IPS-20b (cell line): ENCODE measurements around the gene ACTR3.
A peak's percentile ranks its signal among the peaks of the same experiment; 100 is the strongest.

Experiments
- H3K27ac ChIP-seq: one replicate; pipeline ENCODE4 v1.5.1; 2013; ENCODE audit warnings: low read length
- H3K27me3 ChIP-seq: 2 replicates; pipeline ENCODE4 v1.6.1; 2013; ENCODE audit warnings: mild to moderate bottlenecking, low read length, inconsistent platforms; ENCODE audit not compliant: insufficient read depth
- H3K36me3 ChIP-seq: 2 replicates; pipeline ENCODE4 v1.6.1; 2013; ENCODE audit warnings: low read depth, mild to moderate bottlenecking, inconsistent platforms, low read length, moderate library complexity; ENCODE audit not compliant: insufficient read depth
- H3K4me1 ChIP-seq: 2 replicates; pipeline ENCODE4 v1.6.1; 2013; ENCODE audit warnings: mild to moderate bottlenecking, control low read depth, inconsistent platforms, low read length, moderate library complexity; ENCODE audit not compliant: insufficient read depth
- H3K4me3 ChIP-seq: 2 replicates; pipeline ENCODE4 v1.5.1; 2013; ENCODE audit warnings: mild to moderate bottlenecking, low read length, inconsistent platforms
- H3K9ac ChIP-seq: 2 replicates; pipeline ENCODE4 v1.6.1; 2013; ENCODE audit warnings: low read depth, mild to moderate bottlenecking, inconsistent platforms, low read length, moderate library complexity
- H3K9me3 ChIP-seq: 2 replicates; pipeline ENCODE4 v1.6.1; 2013; ENCODE audit warnings: mild to moderate bottlenecking, low read depth, low read length, inconsistent platforms; ENCODE audit not compliant: insufficient read depth

Gene ACTR3

GRCh38 chr2:113892004-113892710 is 2.3 kb downstream of the ACTR3 start:
- H3K4me1 ChIP-seq = peaks cover 59% of the 10 kb centered on the region
- H3K27ac ChIP-seq = no peak overlapping the region
- H3K4me3 ChIP-seq = peak overlapping the region; percentile 90
- H3K9ac ChIP-seq = peak overlapping the region; percentile 49; the same call in 1 of the 2 replicates
- H3K27me3 ChIP-seq = no peaks in the 10 kb centered on the region
- H3K36me3 ChIP-seq = peaks cover 6% of the 10 kb centered on the region; the same call in 1 of the 2 replicates
- no peaks in the 10 kb centered on the region for H3K9me3 ChIP-seq

- H3K27ac ChIP-seq = no peak overlapping the region
- H3K9ac ChIP-seq = no peak overlapping the region
- no peaks in the 10 kb centered on the region for H3K9me3 ChIP-seq
- peak overlapping the region; percentile 39 for H3K4me3 ChIP-seq
- H3K4me1 ChIP-seq = peaks cover 61% of the 10 kb centered on the region
- no peaks in the 10 kb centered on the region for H3K27me3 ChIP-seq
- H3K36me3 ChIP-seq = peaks cover 6% of the 10 kb centered on the region; the same call in 1 of the 2 replicates
Observed at GRCh38 chr2:113894156-113894743, 4.4 kb downstream of the ACTR3 start.

DNA sequence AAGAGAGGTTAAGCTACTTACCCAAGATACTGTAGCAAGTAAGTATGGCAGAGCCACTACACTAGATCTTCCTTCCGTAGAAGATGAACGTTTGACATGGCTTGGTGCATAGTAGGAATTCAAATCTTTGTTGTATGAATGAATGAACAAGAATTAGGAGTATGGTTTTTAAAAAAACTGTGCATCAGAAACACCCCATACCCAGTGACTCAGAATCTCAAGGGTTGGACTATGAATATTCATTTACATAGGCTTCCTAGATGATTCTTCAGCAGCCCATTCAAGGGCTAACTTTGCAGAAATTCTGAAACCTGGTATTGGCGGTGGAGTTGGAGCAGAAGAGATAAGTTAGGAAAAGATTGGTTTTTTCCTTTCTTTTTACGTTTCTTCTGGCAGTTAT is 5.4 kb downstream of the ACTR3 start:
- Histone ChIP-seq H3K27ac (no peak overlapping the region), H3K9ac (no peak overlapping the region), H3K36me3 (peaks cover 6% of the 10 kb centered on the region; the same call in 1 of the 2 replicates), H3K27me3 (no peaks in the 10 kb centered on the region), H3K9me3 (no peaks in the 10 kb centered on the region), H3K4me1 (peaks cover 70% of the 10 kb centered on the region), H3K4me3 (no peak overlapping the region)

DNA sequence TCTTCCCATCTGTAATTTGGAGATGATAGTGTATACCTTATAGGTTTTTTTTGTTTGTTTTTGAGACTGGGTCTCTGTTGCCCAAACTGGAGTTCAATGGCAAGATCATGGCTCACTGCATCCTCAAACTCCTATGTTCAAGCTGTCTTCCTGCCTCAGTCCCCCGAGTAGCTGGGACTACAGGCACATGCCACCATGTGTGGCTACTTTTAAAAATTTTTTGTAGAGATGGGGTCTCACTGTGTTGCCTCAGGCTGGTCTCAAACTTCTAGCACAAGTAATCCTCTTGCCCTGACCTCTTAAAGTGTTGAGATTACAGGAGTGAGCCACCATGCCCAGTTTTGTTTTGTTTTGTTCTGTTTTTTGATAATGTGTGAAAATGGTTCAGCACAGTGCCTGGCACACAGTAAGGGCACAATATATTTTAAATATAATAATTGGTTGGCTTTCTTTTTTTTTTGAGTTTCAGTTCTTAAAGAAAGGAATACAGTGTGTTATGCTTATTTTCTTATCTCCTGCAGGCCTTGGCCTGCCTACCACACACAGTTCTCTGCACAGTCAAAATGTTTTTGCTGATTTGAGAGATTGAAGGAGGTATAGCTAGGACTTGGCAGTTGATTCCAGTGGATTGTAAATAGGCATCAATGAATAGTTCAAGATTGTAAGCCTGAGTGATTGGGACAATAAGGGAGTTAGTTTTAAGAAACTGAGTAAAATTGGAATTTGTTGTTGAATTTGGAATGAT is 6.1 kb downstream of the ACTR3 start:
- Histone ChIP-seq H3K4me1 (peaks cover 70% of the 10 kb centered on the region), H3K4me3 (no peak overlapping the region), H3K9ac (no peak overlapping the region)

DNA sequence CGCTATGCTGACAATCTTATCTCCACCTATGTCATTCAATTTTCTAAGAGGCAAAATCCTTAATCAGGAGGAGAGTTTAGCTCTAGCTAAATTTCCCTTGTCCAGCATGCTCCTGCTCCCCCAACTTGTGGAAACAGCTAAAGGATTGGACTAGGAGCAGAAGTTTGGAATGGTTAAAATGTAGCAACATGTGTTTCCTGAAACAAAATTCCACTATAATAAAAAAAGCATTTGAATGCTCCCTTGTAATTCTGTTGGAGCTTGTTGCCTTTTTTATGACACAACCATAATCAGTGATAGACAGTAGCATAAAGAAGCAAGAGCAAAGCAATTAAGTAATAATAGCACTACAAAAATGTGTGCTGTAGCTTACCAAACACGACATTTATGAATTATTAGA is 6.9 kb downstream of the ACTR3 start:
- no peak overlapping the region for H3K27ac ChIP-seq
- no peaks in the 10 kb centered on the region for H3K9me3 ChIP-seq
- H3K36me3 ChIP-seq = peaks cover 6% of the 10 kb centered on the region; the same call in 1 of the 2 replicates
- H3K9ac ChIP-seq = no peak overlapping the region
- H3K4me1 ChIP-seq = peaks cover 68% of the 10 kb centered on the region
- H3K27me3 ChIP-seq = no peaks in the 10 kb centered on the region
- no peak overlapping the region for H3K4me3 ChIP-seq

More for the DNA sequence above, 6.1 kb downstream of the ACTR3 start:
- Histone ChIP-seq H3K36me3 (peaks cover 6% of the 10 kb centered on the region; the same call in 1 of the 2 replicates), H3K9me3 (no peaks in the 10 kb centered on the region), H3K27me3 (no peaks in the 10 kb centered on the region), H3K27ac (no peak overlapping the region)

DNA sequence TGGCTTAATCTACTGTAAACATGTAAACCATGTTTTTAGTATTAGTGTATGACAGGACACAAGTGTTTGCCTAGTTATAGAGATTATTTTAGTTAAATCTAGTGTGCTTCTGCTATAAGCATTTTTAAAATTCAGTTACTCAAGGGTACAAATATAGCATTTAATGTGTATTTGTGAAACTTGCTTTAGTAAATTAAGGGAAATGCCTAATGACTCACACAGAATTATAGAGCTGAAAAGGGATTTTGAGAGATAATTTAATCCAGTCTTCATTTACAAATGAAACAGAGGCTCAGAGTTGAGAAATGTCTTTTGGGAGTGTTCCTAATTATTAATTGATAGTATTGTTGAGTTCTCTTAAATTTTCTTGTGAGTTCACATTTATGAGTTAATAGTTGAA is 8.2 kb downstream of the ACTR3 start:
- no peak overlapping the region for H3K9ac ChIP-seq
- H3K27ac ChIP-seq = no peak overlapping the region
- H3K4me3 ChIP-seq = no peak overlapping the region
- no peaks in the 10 kb centered on the region for H3K9me3 ChIP-seq
- peaks cover 57% of the 10 kb centered on the region for H3K4me1 ChIP-seq
- no peaks in the 10 kb centered on the region for H3K27me3 ChIP-seq
- H3K36me3 ChIP-seq = peaks cover 6% of the 10 kb centered on the region; the same call in 1 of the 2 replicates

GRCh38 chr2:113899166-113899565 is 9.3 kb downstream of the ACTR3 start:
- H3K27me3 ChIP-seq = no peaks in the 10 kb centered on the region
- H3K36me3 ChIP-seq = peaks cover 6% of the 10 kb centered on the region
- no peak overlapping the region for H3K27ac ChIP-seq
- no peaks in the 10 kb centered on the region for H3K9me3 ChIP-seq
- peaks cover 53% of the 10 kb centered on the region for H3K4me1 ChIP-seq
- no peak overlapping the region for H3K4me3 ChIP-seq
- no peak overlapping the region for H3K9ac ChIP-seq

GRCh38 chr2:113901943-113902342 is 12.1 kb downstream of the ACTR3 start:
- H3K9ac ChIP-seq = no peak overlapping the region
- H3K9me3 ChIP-seq = no peaks in the 10 kb centered on the region; the same call in 1 of the 2 replicates
- no peaks in the 10 kb centered on the region; the same call in 1 of the 2 replicates for H3K36me3 ChIP-seq
- peaks cover 33% of the 10 kb centered on the region for H3K4me1 ChIP-seq
- H3K27me3 ChIP-seq = no peaks in the 10 kb centered on the region
- H3K27ac ChIP-seq = no peak overlapping the region
- no peak overlapping the region for H3K4me3 ChIP-seq

GRCh38 chr2:113905886-113906285 is 16.0 kb downstream of the ACTR3 start:
- H3K27me3 ChIP-seq = no peaks in the 10 kb centered on the region
- H3K9me3 ChIP-seq = no peaks in the 10 kb centered on the region; the same call in 1 of the 2 replicates
- H3K9ac ChIP-seq = no peak overlapping the region
- no peak overlapping the region for H3K27ac ChIP-seq
- H3K4me1 ChIP-seq = peaks cover 9% of the 10 kb centered on the region; the same call in 1 of the 2 replicates
- no peak overlapping the region for H3K4me3 ChIP-seq
- H3K36me3 ChIP-seq = no peaks in the 10 kb centered on the region; the same call in 1 of the 2 replicates

- H3K9ac ChIP-seq = no peak overlapping the region
- H3K4me3 ChIP-seq = no peak overlapping the region
- H3K4me1 ChIP-seq = peaks cover 9% of the 10 kb centered on the region; the same call in 1 of the 2 replicates
- H3K27me3 ChIP-seq = no peaks in the 10 kb centered on the region
- H3K27ac ChIP-seq = no peak overlapping the region
- no peaks in the 10 kb centered on the region; the same call in 1 of the 2 replicates for H3K9me3 ChIP-seq
- H3K36me3 ChIP-seq = no peaks in the 10 kb centered on the region; the same call in 1 of the 2 replicates
Observed at GRCh38 chr2:113906647-113907046, 16.8 kb downstream of the ACTR3 start.

DNA sequence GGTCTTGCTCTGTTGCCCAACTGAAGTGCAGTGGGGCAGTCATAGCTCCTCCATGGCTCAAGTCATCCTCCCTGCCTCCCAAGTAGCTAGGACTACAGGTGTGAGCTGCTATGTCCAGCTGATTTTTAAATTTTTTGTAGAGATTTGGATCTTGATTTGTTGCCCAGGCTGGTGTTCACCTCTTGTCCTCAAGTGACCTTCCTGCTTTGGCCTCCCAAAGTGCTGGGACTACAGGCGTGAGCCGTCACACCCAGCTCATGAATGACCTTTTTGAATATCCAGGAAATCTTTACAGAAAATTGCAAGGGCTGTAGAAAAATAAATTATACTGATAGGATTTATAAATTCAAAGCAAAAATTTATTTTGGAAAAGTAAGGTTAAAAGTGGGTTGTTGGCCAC is 17.4 kb downstream of the ACTR3 start:
- no peak overlapping the region for H3K9ac ChIP-seq
- no peak overlapping the region for H3K4me3 ChIP-seq
- H3K27me3 ChIP-seq = no peaks in the 10 kb centered on the region
- H3K9me3 ChIP-seq = no peaks in the 10 kb centered on the region; the same call in 1 of the 2 replicates
- no peaks in the 10 kb centered on the region; the same call in 1 of the 2 replicates for H3K36me3 ChIP-seq
- peaks cover 9% of the 10 kb centered on the region; the same call in 1 of the 2 replicates for H3K4me1 ChIP-seq
- no peak overlapping the region for H3K27ac ChIP-seq
